Raji (cell line): ENCODE measurements around the gene TAS2R50.

ENCODE experiments used
- POLR2A ChIP-seq: IDR thresholded peaks from 2 replicates; pipeline ENCODE4 v1.6.1; 2011; ENCODE audit warnings: low read depth, low read length, control low read depth; ENCODE audit not compliant: insufficient read depth

The TAS2R50 gene

DNA sequence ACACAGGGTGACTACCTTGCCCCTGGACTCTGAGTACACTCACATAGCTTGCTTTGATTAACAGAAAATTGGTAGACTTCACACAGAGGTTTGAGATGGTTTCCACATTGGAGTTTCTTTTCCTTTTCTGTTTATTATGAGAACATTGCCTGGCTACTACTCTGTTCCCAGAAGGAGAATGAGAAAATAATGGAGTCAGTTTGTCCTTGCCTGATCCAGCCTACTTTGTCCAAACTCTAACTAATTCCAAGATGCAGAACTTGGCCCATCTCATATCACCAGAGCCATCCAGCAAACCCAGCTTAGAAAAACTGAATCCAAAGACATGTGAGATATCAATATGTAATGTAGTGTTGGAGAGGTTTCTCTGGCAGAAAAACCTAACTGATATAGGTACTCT, 20.4 kb downstream of the TAS2R50 start:
- TF ChIP-seq POLR2A, result no peak

DNA sequence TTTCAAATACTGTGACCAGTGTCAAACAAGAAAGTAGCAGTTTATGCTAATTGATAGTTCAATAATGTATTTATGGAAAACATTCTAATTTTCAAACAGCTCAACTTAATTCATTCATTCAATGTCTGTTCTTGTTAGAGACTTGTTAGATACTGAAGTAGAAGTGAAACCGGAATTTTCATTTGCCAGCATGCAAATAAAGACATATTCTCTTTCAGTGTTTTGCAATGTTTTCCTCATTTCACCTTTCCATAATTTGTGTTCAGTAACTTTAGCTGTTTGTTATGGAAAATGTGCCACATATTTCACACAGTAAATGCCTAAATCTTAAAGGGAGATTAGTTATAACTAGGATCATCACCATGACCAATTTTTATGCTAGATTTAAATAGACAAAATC, 21.2 kb downstream of the TAS2R50 start:
- no peak for TF ChIP-seq POLR2A

DNA sequence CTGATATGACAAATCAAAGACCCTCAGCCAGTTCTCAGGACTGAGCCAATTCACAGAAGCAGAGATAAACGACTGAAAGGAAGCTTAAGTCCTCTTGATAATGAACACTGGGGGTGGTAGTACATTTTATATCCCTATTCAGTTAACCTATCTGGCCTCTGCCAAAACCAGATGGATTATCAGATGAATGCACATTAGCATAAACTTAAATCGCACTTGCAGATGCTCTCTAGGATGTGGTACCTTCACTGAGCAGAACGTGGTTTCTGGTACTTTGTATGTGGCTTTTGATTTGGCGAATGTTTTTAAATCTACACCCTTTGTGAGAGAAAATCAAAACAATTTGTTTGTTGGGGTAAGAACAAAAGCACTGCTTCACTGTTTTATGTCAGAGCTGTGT, 26.5 kb downstream of the TAS2R50 start:
- no peak for TF ChIP-seq POLR2A

DNA sequence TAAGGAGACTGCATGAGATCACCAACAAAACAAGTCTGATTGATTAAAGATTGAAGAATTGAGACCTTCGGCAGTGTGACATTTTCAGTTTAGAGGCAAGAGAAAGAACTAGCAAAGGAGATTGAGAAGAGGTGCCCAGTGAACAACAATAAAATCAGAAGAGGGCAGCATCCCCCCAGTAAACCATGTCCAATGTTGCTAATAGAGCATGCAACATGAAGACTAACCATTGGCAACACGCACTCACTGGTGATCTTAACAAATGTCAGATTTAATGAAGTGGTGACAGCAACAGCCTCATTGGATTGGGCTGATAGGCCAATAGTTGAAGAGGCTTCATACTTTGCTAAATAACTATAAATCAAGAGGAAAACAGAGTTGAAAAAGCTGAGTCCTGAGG, 26.9 kb downstream of the TAS2R50 start:
- no peak for TF ChIP-seq POLR2A

DNA sequence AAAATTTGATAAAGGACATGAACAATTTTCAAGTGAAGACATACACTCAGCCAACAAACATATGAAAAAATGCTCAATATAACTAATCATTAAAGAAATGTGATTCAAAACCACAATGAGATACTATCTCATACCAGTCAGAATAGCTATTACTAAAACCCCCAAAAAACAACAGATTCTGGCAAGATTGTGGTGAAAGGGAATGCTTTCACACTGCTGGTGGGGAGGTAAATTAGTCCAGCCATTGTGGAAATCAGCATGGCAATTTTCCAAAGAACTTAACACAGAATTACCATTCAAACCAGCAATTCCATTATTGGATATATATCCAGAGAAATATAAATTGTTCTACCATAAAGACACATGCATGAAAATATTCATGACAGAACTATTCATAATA, 29.0 kb downstream of the TAS2R50 start:
- TF ChIP-seq POLR2A, result no peak

DNA sequence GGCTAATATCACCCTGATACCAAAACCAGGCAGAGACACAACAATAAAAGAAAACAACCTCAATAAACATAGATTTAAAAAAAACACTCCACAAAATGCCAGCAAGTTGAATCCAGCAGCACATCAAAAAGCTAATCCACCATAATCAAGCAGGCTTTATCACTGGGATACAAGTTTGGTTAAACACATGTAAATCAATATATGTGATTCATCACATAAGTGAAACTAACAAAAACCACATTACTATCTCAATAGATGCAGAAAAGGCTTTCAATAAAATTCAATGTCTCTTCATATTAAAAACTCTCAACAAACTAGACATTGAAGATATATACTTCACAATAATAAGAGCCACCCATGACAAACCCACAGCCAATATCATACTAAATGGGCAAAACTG, 30.6 kb downstream of the TAS2R50 start:
- TF ChIP-seq POLR2A, result no peak

DNA sequence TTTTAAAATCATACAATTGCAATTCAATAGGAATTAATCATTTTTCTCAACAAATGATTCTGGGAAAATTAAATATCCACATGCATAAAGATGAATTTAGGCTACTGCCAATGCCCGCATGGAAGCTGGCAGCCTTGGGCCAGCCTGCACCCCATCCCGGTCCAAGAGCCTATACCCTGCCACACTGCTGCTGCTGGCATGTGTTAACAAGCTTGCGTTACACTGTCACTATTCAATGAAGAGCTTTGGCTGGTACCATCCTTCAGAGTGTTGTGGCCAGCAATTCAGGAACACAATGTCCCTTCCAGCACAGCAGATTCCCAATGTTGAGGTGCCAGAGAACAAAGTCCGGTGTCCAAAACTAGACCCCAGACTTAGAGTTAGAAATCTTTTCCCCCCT, 34.1 kb downstream of the TAS2R50 start:
- no peak for TF ChIP-seq POLR2A

DNA sequence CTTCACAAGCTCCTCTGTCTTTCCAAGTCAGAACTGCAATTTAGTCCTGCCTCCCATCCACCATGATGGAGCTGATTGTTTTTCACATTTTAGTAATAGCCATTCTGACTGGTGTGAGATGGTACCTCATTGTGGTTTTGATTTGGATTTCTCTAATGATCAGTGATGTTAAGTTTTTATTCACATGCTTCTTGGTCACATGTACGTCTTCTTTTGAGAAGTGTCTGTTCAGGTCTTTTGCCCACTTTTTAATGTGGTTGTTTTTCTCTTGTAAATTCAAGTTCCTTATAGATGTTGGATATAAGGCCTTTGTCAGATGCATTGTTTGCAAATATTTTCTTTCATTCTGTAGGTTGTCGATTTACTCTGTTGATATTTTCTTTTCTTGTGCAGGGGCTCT, 43.5 kb downstream of the TAS2R50 start:
- no peak for TF ChIP-seq POLR2A

DNA sequence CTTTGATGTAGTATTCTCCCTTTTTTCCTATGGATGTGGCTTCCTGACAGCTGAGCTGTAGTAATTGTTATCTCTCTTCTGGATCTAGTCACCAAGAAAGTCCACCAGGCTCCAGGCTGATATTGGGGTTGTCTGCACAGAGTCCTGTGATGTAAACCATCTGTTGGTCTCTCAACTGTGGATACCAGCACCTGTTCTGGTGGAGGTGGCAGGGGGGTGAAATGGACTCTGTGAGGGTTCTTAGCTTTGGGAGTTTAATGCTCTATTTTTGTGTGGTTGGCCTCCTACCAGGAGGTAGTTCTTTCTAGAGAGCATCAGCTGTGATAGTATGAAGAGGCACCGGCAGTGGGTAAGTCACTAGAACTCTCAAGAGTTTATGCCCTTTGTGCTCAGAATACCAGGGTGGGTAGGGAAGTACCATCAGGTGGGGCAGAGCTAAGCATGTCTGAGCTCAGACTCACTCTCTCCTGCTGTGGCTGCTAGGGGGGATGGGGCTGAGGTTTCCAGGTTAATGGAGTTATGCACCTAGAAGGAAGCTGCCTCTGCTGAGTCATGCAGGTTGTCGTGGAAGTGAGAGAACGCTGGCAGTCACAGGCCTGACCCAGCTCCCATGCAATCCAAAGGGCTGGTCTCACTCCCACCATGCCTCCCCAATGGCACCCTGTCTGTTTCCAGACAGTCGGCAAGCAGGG, 44.6 kb downstream of the TAS2R50 start:
- TF ChIP-seq POLR2A, result no peak

DNA sequence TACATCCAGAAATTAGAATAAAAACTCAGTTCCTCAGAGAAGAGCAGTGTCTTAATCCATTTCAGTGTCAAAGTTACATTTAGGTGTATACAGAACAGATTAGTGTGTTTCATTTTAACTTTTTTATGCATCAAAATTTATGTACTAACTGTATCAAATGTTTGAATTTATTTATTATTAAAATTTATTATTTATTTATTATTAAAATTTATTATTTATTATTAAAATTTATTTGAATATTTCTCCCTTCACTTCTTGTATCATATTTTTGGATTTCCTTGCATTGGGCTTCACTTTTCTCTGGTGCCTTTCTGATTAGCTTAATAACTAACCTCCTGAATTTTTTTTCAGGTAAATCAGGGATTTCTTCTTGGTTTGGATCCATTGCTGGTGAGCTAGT, 45.3 kb downstream of the TAS2R50 start:
- TF ChIP-seq POLR2A, result no peak

DNA sequence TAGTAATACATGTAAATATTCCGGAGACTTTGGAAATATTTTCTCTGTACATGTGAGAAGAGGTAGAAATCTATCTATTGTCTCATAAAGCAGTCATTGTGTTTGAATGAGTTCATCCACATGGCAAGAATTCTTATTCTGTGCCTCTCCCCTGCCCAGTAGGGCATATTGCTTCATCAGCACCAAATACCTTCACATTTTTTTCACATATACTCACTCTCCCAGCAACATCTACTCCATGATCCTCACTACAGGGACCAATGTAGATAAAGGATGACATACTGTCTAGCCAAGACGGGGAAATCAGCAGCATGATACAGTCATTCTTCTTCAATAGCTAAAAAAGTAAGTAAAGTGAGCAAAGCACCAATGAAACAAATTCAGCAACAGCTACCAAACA, 46.3 kb downstream of the TAS2R50 start:
- no peak for TF ChIP-seq POLR2A

DNA sequence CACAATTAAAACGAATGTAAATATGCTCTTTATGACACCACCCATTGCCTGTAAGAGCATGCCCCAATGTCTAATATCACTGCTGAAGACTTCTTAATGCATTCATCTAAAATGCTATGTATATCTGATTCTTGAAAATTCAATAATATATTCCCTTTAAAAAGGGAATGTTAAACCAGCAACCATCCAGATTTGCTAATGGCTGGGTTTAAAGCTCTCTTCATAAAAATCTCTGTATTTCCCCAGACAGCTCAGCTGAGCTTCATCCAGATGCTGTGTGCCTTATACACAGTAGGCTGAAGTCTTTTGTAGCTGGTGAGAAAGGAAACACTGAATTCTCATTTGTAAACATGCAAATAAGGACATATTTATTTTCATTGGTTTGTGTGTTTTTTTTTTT, 47.5 kb downstream of the TAS2R50 start, which contains the start of gene TAS2R14:
Gene TAS2R14 (minus strand): TSS at position 101 of the 400 bp plus-strand sequence. CDS start 56 bp downstream, at position 45.
- no peak for TF ChIP-seq POLR2A

DNA sequence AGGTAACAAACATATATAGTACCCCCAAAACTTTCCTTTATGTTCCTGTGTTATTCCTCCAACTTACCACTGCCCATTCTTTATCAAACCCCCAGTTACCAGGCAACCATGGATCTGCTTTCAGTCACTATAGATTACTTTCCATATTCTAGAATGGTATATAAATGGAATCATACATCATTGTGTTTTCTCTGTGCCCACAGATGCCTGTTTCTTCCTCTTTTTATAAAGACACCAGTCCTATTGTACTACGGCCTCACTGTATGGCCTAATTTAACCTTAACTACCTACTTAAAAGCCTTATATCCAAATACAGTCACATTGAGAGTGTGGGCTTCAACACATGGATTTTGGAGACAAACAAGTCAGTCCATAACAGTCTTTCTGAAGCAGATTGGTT, 50.2 kb downstream of the TAS2R50 start:
- no peak for TF ChIP-seq POLR2A
